Astrocyte of the cerebellum (primary cell): ENCODE measurements around the gene DCST1.
A peak's percentile ranks its signal among the peaks of the same experiment; 100 is the strongest.

Experiments used
- DNase-seq: peaks from one replicate; pipeline ENCODE4 v3.0.0-alpha.2; 2011; ENCODE audit warnings: low read depth
- H3K4me3 ChIP-seq: 2 replicates; pipeline ENCODE4 v1.5.1; 2011; ENCODE audit warnings: mild to moderate bottlenecking, low read depth, low read length, moderate library complexity
- in situ Hi-C: cut with HindIII; loops from 2 replicates; pipeline ENCODE4 v1.10.0; 2017; ENCODE audit warnings: low sequenced_read_pairs
- TF ChIP-seq, protein P1 (sequence below): IDR thresholded peaks from 2 replicates; pipeline ENCODE4 v1.5.1; 2012; ENCODE audit warnings: low read length, low read depth, moderate library complexity, mild to moderate bottlenecking; ENCODE audit errors: missing control alignments

DCST1 gene

DNA sequence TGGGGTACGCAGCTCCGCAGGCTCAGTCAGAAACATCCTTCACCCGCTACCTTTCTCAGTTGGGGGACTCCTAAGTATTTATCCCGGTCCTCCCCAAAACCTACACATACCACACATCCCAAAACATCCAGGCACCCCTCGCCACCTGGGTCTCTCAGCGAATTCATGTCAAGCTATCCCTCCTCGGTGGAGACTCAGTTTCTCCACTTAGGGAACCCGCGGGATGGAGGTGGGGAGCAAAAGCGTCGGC lies 32.3 kb upstream of the DCST1 start:
- in situ Hi-C loops, result no loop called here
- no peak for DNase-seq
- TF ChIP-seq, protein P1, sequence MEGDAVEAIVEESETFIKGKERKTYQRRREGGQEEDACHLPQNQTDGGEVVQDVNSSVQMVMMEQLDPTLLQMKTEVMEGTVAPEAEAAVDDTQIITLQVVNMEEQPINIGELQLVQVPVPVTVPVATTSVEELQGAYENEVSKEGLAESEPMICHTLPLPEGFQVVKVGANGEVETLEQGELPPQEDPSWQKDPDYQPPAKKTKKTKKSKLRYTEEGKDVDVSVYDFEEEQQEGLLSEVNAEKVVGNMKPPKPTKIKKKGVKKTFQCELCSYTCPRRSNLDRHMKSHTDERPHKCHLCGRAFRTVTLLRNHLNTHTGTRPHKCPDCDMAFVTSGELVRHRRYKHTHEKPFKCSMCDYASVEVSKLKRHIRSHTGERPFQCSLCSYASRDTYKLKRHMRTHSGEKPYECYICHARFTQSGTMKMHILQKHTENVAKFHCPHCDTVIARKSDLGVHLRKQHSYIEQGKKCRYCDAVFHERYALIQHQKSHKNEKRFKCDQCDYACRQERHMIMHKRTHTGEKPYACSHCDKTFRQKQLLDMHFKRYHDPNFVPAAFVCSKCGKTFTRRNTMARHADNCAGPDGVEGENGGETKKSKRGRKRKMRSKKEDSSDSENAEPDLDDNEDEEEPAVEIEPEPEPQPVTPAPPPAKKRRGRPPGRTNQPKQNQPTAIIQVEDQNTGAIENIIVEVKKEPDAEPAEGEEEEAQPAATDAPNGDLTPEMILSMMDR, result no peak
- H3K4me3 ChIP-seq, result peak overlapping the region; percentile 82

DNA sequence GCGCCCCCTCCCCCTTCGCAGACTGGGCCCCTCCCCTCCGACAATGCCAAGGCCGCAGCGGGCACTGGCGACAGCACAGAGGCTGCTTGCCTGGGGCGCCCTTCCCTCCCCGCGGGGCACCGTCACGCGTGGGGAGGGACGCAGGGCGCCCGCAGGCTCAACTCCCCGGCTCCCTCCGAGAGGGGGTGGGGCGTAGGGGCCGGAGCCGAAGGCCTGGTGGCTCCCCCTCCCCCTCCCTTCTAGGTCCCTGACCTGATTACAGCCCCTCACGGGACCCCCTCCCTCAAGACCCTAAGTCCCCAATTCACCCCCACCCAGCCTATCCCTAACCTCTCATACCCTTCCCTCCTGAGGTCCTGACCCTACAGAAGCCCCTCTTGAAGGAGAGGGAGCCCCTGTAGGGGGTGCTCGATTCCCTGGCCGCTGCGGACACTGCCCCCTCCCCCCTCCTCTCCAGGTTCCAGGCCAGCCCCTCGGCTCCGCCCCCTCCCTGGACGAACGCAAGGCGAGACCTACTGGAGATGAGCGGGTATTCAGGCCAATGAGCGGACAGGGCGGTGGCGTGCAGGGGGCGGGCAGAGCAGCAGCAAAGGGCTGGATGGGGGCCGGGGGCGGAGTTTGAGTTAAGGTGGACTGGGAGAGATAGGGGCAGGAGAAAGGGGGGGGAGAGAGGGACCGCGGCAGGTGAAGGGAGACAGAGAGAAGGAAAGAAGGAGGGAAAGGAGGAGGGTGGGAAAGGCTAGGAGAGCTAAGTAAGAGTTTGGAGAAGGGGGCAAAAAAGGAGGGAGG lies 31.8 kb upstream of the DCST1 start:
- TF ChIP-seq, protein P1, result peak; percentile 57
- peak; percentile 98 for DNase-seq
- H3K4me3 ChIP-seq, result peak overlapping the region; percentile 82
- in situ Hi-C loops, result no loop called here

DNA sequence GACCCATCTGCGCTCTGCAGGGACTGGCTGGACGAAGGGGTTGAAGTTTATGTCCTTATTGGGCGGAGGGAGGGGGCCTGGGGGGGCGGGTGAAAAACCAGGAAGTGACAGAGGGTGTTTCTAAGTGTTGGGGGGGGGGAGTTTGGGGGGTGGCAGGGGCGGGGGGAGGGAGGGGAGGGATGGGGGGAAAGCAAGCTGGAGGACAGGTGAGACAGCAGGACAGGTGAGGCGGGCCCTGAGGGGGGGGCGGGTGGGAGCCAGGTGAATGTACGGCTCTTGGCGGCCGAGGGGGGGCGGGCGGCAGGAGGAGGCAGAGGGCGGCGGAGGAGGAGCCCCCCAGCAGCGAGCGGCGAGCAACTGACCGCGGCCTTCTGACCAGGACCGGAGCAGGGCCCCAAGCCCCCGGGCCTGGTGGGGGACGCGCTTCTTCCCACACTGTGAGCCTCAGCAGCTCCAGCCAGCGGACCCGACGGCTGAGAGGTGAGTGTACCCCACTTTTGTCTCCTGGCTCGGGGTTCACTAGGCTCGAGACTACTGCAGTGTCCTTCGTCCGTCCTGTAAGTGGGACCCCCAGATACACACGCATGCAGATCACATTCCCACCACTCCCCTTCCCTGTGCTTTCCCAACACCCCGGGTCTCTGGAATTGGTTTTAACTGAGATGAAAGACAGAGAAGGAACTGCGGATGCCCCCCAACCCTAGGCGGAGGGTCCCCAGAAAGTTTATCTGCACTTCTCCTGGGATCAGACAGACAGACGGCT lies 31.0 kb upstream of the DCST1 start, which contains the start of gene ZBTB7B:
ZBTB7B (plus strand) TSS at position 339 of the 763 bp plus-strand sequence. CDS start 11,859 bp downstream, outside the sequence.
- TF ChIP-seq, protein P1, result no peak
- peak within 1 kb of the TSS; percentile 82 for H3K4me3 ChIP-seq
- DNase-seq, result no peak
- in situ Hi-C loops, result no loop called here

- peak overlapping the region; percentile 82 for H3K4me3 ChIP-seq
- TF ChIP-seq, protein P1, result no peak
- in situ Hi-C loops, result no loop called here
- no peak for DNase-seq
Measured at GRCh38 chr1:155003227-155003765, 30.3 kb upstream of the DCST1 start.

DNA sequence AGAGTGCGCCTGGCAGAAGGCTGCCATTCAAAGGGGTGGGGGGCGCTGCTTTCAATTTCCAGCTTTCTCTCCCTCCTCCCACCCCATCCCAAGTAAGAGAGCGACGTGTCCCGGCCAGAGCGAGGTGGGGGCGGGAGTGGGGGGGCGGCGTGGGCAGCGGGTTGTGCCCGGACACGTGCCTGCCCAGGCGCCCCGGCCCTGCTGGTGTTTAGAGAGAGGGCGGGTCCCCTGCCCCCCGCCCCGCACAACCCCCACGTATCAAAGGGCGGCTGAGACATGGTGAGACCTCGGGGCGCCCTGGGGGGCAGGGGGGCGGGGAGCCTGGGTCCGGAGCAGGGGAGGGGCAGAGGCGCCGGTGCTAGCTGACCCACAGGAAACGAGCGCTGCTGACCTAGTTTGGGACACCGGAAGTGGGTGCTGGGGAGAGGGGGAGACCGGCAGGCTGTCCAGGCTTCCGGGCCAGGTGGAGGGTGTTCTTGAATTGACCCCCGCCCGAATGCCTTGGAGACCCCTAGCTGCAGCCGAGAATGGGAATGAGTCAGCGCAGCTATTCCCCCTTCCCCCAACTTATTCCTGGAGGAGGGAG lies 29.8 kb upstream of the DCST1 start:
- DNase-seq, result no peak

More for the DNA sequence above, 29.8 kb upstream of the DCST1 start:
- in situ Hi-C loops, result no loop called here
- TF ChIP-seq, protein P1, result no peak
- peak overlapping the region; percentile 82 for H3K4me3 ChIP-seq
